Endothelial cell of coronary artery (primary cell): ENCODE measurements around the gene FCRL1. TPM values are rescaled to one million over a fixed set of nuclear protein-coding genes. Genes with fewer than 3 reads are reported as not detected.

Experiments used
- total RNA-seq: library from RNA; depleted of rRNA; stranded (reverse); fragments of >200 nt; gene quantifications from 2 replicates; pipeline ENCODE4 v1.2.3, GENCODE V29; 2014

Gene FCRL1
- total RNA-seq: not detected in 2 replicates

DNA sequence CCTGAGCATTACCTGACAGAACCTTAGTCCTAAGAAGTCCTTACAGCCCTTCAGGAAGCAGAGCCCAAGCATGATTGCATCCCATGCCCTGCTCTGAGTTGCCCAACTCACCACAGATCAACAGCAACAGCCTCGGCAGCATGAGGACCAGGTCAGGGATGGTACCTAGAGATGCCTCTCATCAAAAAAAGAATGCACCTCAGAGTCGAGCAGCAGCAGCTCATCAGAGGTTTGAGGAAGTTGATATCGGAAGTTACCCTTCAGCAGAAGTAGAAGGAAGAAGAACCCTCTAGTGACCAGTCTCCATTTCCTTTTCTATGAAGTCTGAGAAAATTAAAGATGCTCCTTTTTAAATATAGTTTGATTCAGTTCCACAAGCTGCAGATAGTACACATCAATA lies at the start of gene FCRL1:
FCRL1 (minus strand) TSS at position 225 of the 400 bp plus-strand sequence; CDS start at position 142, 83 bp downstream.

DNA sequence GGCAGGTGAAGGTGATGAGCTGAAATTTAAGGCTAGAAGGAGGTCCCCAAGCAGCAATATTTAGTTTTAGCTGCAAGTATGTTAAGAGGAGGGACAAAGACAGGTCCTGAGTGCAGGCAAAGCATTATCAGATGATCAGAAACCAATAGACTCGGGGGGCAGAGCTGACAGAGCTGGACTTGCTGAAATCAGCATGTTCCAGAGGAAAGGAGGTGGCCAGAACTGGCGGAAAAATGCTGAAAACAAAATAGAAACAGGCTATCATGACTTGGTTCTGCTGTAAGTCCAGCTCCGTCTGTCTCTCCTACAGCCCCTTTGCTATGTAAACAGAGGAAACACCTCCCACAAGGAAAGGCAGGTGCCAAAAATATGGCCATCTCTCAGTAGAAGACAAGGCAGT lies 21.8 kb upstream of the FCRL1 start, which contains the start of gene CD5L:
CD5L (minus strand) TSS at position 101 of the 400 bp plus-strand sequence. CDS start 107 bp downstream, outside the sequence.

GRCh38 chr1:157776971-157777391 lies 42.9 kb downstream of the FCRL1 start, which contains the start of gene FCRL2:
FCRL2 (minus strand) TSS chr1:157777132; CDS start chr1:157777073, 59 bp downstream.

Other genes starting within 250 kb of the FCRL1 start
- not detected in 2 replicates for gene FCRL4, start 222.0 kb downstream of the FCRL1 start, total RNA-seq
- not detected in 2 replicates for gene FCRL3, start 119.4 kb downstream of the FCRL1 start, total RNA-seq
- not detected in 2 replicates for gene FCRL2, start 43.0 kb downstream of the FCRL1 start, total RNA-seq
- not detected in 2 replicates for gene CD5L, start 21.7 kb upstream of the FCRL1 start, total RNA-seq
- gene KIRREL1, start 173.5 kb upstream of the FCRL1 start, total RNA-seq: 30.6 and 49.6 TPM in 2 replicates